ENCODE data around the gene PPP1R12B. TPM values are rescaled to one million over a fixed set of nuclear protein-coding genes. Genes with fewer than 3 reads are reported as not detected.
"Not testable (repeated sequence)": the region's sequence is repeated elsewhere in the genome, so short reads cannot be mapped to it uniquely, and the experiment has no call there.

Gene PPP1R12B
- total RNA-seq, 1 experiment from 2014 or later, result 21.2 TPM

GRCh38 chr1:202580619-202581018 is 232.1 kb downstream of the PPP1R12B start:
- H3K4me3 ChIP-seq, result no peak overlapping the region
- no peaks in the 10 kb centered on the region for H3K27me3 ChIP-seq
- no peaks in the 10 kb centered on the region for H3K9me3 ChIP-seq (replicated peaks)
- DNase-seq, result peak; percentile 41 to 66
- H3K36me3 ChIP-seq, result no peaks in the 10 kb centered on the region
- peak overlapping the region; percentile 78 for H3K27ac ChIP-seq
- peaks cover 68% of the 10 kb centered on the region for H3K4me1 ChIP-seq

GRCh38 chr1:202582350-202582749 is 233.9 kb downstream of the PPP1R12B start:
- not testable (repeated sequence) for H3K27ac ChIP-seq; H3K4me3 ChIP-seq; H3K27me3 ChIP-seq; H3K36me3 ChIP-seq; H3K9me3 ChIP-seq (replicated peaks)
- DNase-seq, result peak in 1 of 2 experiments; percentile 40
- peaks cover 70% of the 10 kb centered on the region for H3K4me1 ChIP-seq

GRCh38 chr1:202584707-202585589 is 236.4 kb downstream of the PPP1R12B start:
- Histone ChIP-seq H3K27me3 (no peaks in the 10 kb centered on the region), H3K9me3 (replicated peaks) (no peaks in the 10 kb centered on the region), H3K4me3 (no peak overlapping the region), H3K4me1 (peaks cover 67% of the 10 kb centered on the region), H3K27ac (no peak overlapping the region), H3K36me3 (no peaks in the 10 kb centered on the region)
- no peak for DNase-seq

GRCh38 chr1:202585590-202585933 is 237.1 kb downstream of the PPP1R12B start:
- peaks cover 67% of the 10 kb centered on the region for H3K4me1 ChIP-seq
- no peaks in the 10 kb centered on the region for H3K9me3 ChIP-seq (replicated peaks)
- no peak for DNase-seq
- H3K27me3 ChIP-seq, result no peaks in the 10 kb centered on the region
- no peaks in the 10 kb centered on the region for H3K36me3 ChIP-seq
- no peak overlapping the region for H3K4me3 ChIP-seq
- peak overlapping the region; percentile 89; the same call in 1 of the 2 replicates for H3K27ac ChIP-seq

GRCh38 chr1:202586018-202586821 is 237.7 kb downstream of the PPP1R12B start:
- Histone ChIP-seq H3K27me3 (no peaks in the 10 kb centered on the region), H3K4me3 (no peak overlapping the region), H3K27ac (peak overlapping the region; percentile 89), H3K36me3 (no peaks in the 10 kb centered on the region), H3K9me3 (replicated peaks) (no peaks in the 10 kb centered on the region), H3K4me1 (peaks cover 67% of the 10 kb centered on the region)
- peak; percentile 69 to 89 for DNase-seq

GRCh38 chr1:202586871-202587270 is 238.4 kb downstream of the PPP1R12B start:
- H3K36me3 ChIP-seq, result no peaks in the 10 kb centered on the region
- H3K27ac ChIP-seq, result peak overlapping the region; percentile 89
- no peak for DNase-seq
- peaks cover 67% of the 10 kb centered on the region for H3K4me1 ChIP-seq
- no peaks in the 10 kb centered on the region for H3K9me3 ChIP-seq (replicated peaks)
- H3K4me3 ChIP-seq, result no peak overlapping the region
- H3K27me3 ChIP-seq, result no peaks in the 10 kb centered on the region

- Histone ChIP-seq H3K27me3 (no peaks in the 10 kb centered on the region), H3K4me1 (peaks cover 73% of the 10 kb centered on the region), H3K4me3 (no peak overlapping the region), H3K36me3 (no peaks in the 10 kb centered on the region), H3K27ac (peak overlapping the region; percentile 89), H3K9me3 (replicated peaks) (no peaks in the 10 kb centered on the region)
- DNase-seq, result no peak
Observed at GRCh38 chr1:202587859-202588485, 239.5 kb downstream of the PPP1R12B start.

- peak overlapping the region; percentile 89 for H3K27ac ChIP-seq
- peaks cover 80% of the 10 kb centered on the region for H3K4me1 ChIP-seq
- H3K4me3 ChIP-seq, result no peak overlapping the region
Observed at GRCh38 chr1:202588503-202589189, 240.1 kb downstream of the PPP1R12B start.

GRCh38 chr1:202589190-202589930 is 240.9 kb downstream of the PPP1R12B start:
- DNase-seq, result peak; percentile 99 to 100
- Histone ChIP-seq H3K4me3 (no peak overlapping the region), H3K9me3 (replicated peaks) (no peaks in the 10 kb centered on the region), H3K27ac (peak overlapping the region; percentile 89), H3K4me1 (peaks cover 84% of the 10 kb centered on the region), H3K36me3 (no peaks in the 10 kb centered on the region), H3K27me3 (no peaks in the 10 kb centered on the region)

More at GRCh38 chr1:202588503-202589189, 240.1 kb downstream of the PPP1R12B start:
- H3K27me3 ChIP-seq, result no peaks in the 10 kb centered on the region
- peak in 1 of 2 experiments; percentile 33 for DNase-seq
- no peaks in the 10 kb centered on the region for H3K36me3 ChIP-seq
- no peaks in the 10 kb centered on the region for H3K9me3 ChIP-seq (replicated peaks)

- Histone ChIP-seq H3K27ac (peak overlapping the region; percentile 89), H3K4me3 (no peak overlapping the region), H3K4me1 (peaks cover 84% of the 10 kb centered on the region), H3K27me3 (no peaks in the 10 kb centered on the region), H3K9me3 (replicated peaks) (no peaks in the 10 kb centered on the region), H3K36me3 (no peaks in the 10 kb centered on the region)
- no peak for DNase-seq
Observed at GRCh38 chr1:202590126-202590525, 241.6 kb downstream of the PPP1R12B start.

- Histone ChIP-seq H3K36me3 (no peaks in the 10 kb centered on the region), H3K9me3 (replicated peaks) (no peaks in the 10 kb centered on the region), H3K27ac (peak overlapping the region; percentile 89), H3K4me1 (peaks cover 75% of the 10 kb centered on the region), H3K27me3 (no peaks in the 10 kb centered on the region), H3K4me3 (no peak overlapping the region)
- peak in 1 of 2 experiments; percentile 14 for DNase-seq
Observed at GRCh38 chr1:202590975-202591411, 242.5 kb downstream of the PPP1R12B start.

GRCh38 chr1:202591515-202591914 is 243.0 kb downstream of the PPP1R12B start:
- Histone ChIP-seq H3K27ac (no peak overlapping the region), H3K27me3 (no peaks in the 10 kb centered on the region), H3K4me3 (no peak overlapping the region), H3K4me1 (peaks cover 70% of the 10 kb centered on the region), H3K36me3 (no peaks in the 10 kb centered on the region), H3K9me3 (replicated peaks) (no peaks in the 10 kb centered on the region)
- peak in 1 of 2 experiments; percentile 19 for DNase-seq

- Histone ChIP-seq H3K4me3 (no peak overlapping the region), H3K4me1 (peaks cover 63% of the 10 kb centered on the region), H3K27me3 (no peaks in the 10 kb centered on the region), H3K27ac (no peak overlapping the region), H3K36me3 (no peaks in the 10 kb centered on the region), H3K9me3 (replicated peaks) (no peaks in the 10 kb centered on the region)
- no peak for DNase-seq
Observed at GRCh38 chr1:202592146-202592545, 243.6 kb downstream of the PPP1R12B start.

GRCh38 chr1:202593845-202594244 is 245.3 kb downstream of the PPP1R12B start:
- Histone ChIP-seq H3K4me1 (peaks cover 46% of the 10 kb centered on the region), H3K4me3 (no peak overlapping the region), H3K36me3 (no peaks in the 10 kb centered on the region), H3K9me3 (replicated peaks) (no peaks in the 10 kb centered on the region), H3K27me3 (no peaks in the 10 kb centered on the region), H3K27ac (no peak overlapping the region)
- DNase-seq, result no peak
